ENCODE measurements around the gene MASP1. TPM values are rescaled to one million over a fixed set of nuclear protein-coding genes. Genes with fewer than 3 reads are reported as not detected.

MASP1 gene
- polyA plus RNA-seq, 2 of the 4 experiments (the other 2 are of a cell fraction), result 0.18 TPM; not detected in 1

DNA sequence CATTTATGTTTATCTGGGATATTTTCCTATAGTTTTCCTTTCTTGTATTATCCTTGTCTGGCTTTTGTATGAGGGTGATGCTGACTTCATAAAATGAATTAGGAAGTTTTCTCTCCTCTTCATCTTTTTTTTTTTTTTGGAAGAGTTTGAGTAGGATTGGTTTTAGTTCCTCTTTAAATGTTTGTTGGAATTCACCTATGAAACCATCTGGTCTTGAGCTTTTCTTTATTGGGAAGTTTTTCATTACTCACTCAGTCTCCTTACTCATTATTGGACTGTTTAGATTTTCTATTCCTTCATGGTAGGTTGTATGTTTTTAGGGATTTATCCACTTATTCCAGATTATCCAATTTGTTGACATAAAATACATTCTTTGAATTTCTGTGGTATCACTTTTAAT is 18.7 kb upstream of the MASP1 start:
- Histone ChIP-seq H3K27ac (no peak overlapping the region), H3K9me3 (no peaks in the 10 kb centered on the region), H3K4me1 (no peaks in the 10 kb centered on the region), H3K4me3 (no peak overlapping the region), H3K4me2 (no peak overlapping the region)
- POLR2A ChIA-PET, result no interaction called here
- FAIRE-seq (no peak), DNase-seq (ENCODE audit: low read depth in 1 of 2, low spot score in 1 of 2) (no peak), ATAC-seq (no peak)
- TF ChIP-seq MAFK (IDR thresholded peaks at IDR 0.05; ENCODE audit: partially characterized antibody) (no peak), EHF (CRISPR knock-in tag; IDR thresholded peaks at IDR 0.05) (no peak), NFE2L2 (conservative IDR thresholded peaks at IDR 0.05; ENCODE audit: low read length) (no peak), HOXB13 (CRISPR knock-in tag; IDR thresholded peaks at IDR 0.05; ENCODE audit: low read depth) (no peak)
- CTCF ChIA-PET, result interaction anchor here (1.6 to 4.2 kb wide), 2 partner anchors 8 to 368 kb away, joined by 3 to 35 read pairs; no protein-coding TSS in a partner anchor

- TF ChIP-seq EHMT2 (IDR thresholded peaks at IDR 0.05; ENCODE audit: low read depth) (no peak), CBX8 (IDR thresholded peaks at IDR 0.05) (no peak), BHLHE40 (IDR thresholded peaks at IDR 0.05; ENCODE audit: low read depth, low read length) (no peak), KDM1A (IDR thresholded peaks at IDR 0.05; ENCODE audit: low read depth) (no peak), CHD2 (IDR thresholded peaks at IDR 0.05; ENCODE audit: low read length, partially characterized antibody) (no peak), KDM5A (IDR thresholded peaks at IDR 0.05) (no peak), PBX3 (IDR thresholded peaks at IDR 0.05) (no peak), SMC3 (IDR thresholded peaks at IDR 0.05) (no peak), HEYL (CRISPR knock-in tag; IDR thresholded peaks at IDR 0.05) (no peak), NR3C1 (IDR thresholded peaks at IDR 0.05) (no peak), ZFP36 (IDR thresholded peaks at IDR 0.05; ENCODE audit: borderline replicate concordance, partially characterized antibody) (no peak)
- TF ChIP-seq, protein P1, sequence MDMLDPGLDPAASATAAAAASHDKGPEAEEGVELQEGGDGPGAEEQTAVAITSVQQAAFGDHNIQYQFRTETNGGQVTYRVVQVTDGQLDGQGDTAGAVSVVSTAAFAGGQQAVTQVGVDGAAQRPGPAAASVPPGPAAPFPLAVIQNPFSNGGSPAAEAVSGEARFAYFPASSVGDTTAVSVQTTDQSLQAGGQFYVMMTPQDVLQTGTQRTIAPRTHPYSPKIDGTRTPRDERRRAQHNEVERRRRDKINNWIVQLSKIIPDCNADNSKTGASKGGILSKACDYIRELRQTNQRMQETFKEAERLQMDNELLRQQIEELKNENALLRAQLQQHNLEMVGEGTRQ (IDR thresholded peaks at IDR 0.05), result no peak
- Histone ChIP-seq H3K4me1 (no peaks in the 10 kb centered on the region), H3K4me3 (no peak overlapping the region), H3K9me3 (no peaks in the 10 kb centered on the region), H3K27ac (no peak overlapping the region), H3K4me2 (no peak overlapping the region)
- ChIA-PET POLR2A (no interaction called here), CTCF (interaction anchor here (4.2 kb wide), 1 partner anchor 13 kb away, joined by 35 read pairs; no protein-coding TSS in a partner anchor)
- FAIRE-seq (no peak), DNase-seq (ENCODE audit: low read depth in 1 of 2, low spot score in 1 of 2) (no peak), ATAC-seq (no peak)
- WGBS (ENCODE audit: missing lambda C conversion rate), result 12% methylated on average over 4 of the region's 7 CpGs
These were observed 14.3 kb upstream of the MASP1 start for GRCh38 chr3:187305881-187306280.

GRCh38 chr3:187299611-187300010 is 8.1 kb upstream of the MASP1 start:
- DNase-seq (ENCODE audit: low read depth in 1 of 2, low spot score in 1 of 2), result no peak
- ChIA-PET CTCF (interaction anchor here (0.9 kb wide), 1 partner anchor 11 kb away, joined by 5 read pairs; no protein-coding TSS in a partner anchor), POLR2A (no interaction called here)
- ATAC-seq, result no peak
- no peak overlapping the region for H3K4me2 ChIP-seq
- TF ChIP-seq EHF (CRISPR knock-in tag; IDR thresholded peaks at IDR 0.05) (no peak), CHD2 (IDR thresholded peaks at IDR 0.05; ENCODE audit: low read length, partially characterized antibody) (no peak), ZSCAN20 (CRISPR knock-in tag; IDR thresholded peaks at IDR 0.05) (no peak), TFCP2L1 (CRISPR knock-in tag; IDR thresholded peaks at IDR 0.05) (no peak), RARB (CRISPR knock-in tag; IDR thresholded peaks at IDR 0.05) (no peak), CTCF (IDR thresholded peaks at IDR 0.05) (no peak)
- FAIRE-seq, result no peak
- H3K4me1 ChIP-seq, result no peaks in the 10 kb centered on the region
- H3K27ac ChIP-seq, result no peak overlapping the region
- WGBS (ENCODE audit: missing lambda C conversion rate), result 54% methylated on average over 4 of the region's 4 CpGs
- no peaks in the 10 kb centered on the region for H3K9me3 ChIP-seq
- no peak overlapping the region for H3K4me3 ChIP-seq
